ENCODE data around the gene TRPM3. TPM values are rescaled to one million over a fixed set of nuclear protein-coding genes. Genes with fewer than 3 reads are reported as not detected.

TRPM3 gene
- total RNA-seq, 1 donor from 2014 or later, result not detected

DNA sequence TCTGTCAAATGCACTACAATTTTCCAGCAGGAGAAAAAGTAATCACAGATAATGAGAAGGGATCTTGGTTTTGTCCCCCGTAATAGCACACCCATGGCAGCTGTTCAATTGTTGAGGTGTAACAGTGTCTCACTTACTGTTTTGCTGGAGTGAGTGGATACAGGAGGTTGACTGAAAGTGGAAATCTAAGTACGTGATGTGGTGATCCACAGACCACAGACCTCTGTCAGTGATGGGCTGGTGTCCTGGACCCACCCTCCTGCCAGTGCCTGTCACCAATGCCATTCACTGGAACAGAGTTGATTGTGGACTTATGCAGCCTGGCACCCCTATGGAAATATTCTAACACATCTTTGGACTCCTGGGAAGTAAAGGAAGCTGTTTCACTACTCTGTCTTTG lies 261.7 kb downstream of the TRPM3 start:
- H3K4me1 Mint-ChIP-seq (ENCODE audit: low read depth), result no peaks in the 10 kb centered on the region
- H3K36me3 Mint-ChIP-seq (ENCODE audit: low read depth), result no peaks in the 10 kb centered on the region
- H3K9me3 Mint-ChIP-seq, result no peaks in the 10 kb centered on the region
- H3K4me3 Mint-ChIP-seq (ENCODE audit: low read depth), result no peak overlapping the region
- intact Hi-C loops (cut with micrococcal nuclease), result no loop called here
- DNase-seq (ENCODE audit: low spot score), result no peak
- no peak overlapping the region for H3K27ac Mint-ChIP-seq
- H3K27me3 Mint-ChIP-seq (ENCODE audit: low read depth), result peaks cover 1% of the 10 kb centered on the region

DNA sequence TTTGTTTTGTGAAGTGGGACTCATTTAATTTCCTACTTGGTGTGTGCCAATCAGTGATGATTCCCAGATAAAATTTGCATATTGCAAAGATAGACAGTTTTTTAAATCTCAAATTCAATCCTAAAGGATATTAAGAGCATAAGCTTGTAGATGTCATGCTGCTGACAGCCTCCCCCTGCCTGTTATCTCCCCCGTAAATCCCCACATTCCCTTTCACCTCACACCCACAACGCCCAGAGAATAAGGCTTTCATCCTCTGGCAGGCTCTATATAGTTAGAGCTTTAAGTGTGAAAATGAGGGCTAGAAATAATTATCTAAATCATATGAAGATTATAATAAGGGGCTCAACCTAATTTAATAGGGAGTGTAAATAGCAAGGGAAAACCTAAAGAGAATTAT lies 265.0 kb downstream of the TRPM3 start:
- Mint-ChIP-seq H3K9me3 (no peaks in the 10 kb centered on the region), H3K27ac (no peak overlapping the region), H3K4me3 (ENCODE audit: low read depth) (no peak overlapping the region), H3K36me3 (ENCODE audit: low read depth) (no peaks in the 10 kb centered on the region), H3K27me3 (ENCODE audit: low read depth) (no peaks in the 10 kb centered on the region), H3K4me1 (ENCODE audit: low read depth) (no peaks in the 10 kb centered on the region)
- DNase-seq (ENCODE audit: low spot score), result no peak
- intact Hi-C loops (cut with micrococcal nuclease), result no loop called here

DNA sequence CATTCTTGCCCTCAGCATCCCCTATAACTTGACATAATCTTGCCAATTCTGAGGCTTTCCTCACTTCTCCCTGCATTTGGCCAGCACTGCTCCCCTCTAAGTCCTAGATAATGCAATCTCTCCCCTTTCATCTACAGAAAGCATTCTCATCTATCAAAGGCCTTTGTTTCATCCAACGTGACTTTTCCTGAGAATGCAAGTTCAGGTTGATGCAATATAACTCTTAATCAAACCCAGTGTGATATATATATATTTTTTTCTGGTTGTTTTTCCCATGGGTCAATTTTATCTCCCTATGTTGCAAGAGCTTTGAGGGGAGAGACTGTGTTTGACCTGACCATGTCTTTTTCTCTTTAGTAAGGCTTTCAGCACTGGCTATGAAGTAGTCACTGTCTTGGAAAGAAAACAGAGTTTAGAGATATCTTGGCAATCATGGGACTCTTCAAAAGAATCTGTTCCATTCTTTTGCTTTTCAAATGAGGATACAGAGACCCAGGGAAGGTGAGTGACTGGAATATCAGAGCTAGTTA lies 268.6 kb downstream of the TRPM3 start:
- DNase-seq (ENCODE audit: low spot score), result no peak
- no peak overlapping the region for H3K27ac Mint-ChIP-seq
- no peaks in the 10 kb centered on the region for H3K4me1 Mint-ChIP-seq (ENCODE audit: low read depth)
- no peak overlapping the region for H3K4me3 Mint-ChIP-seq (ENCODE audit: low read depth)
- no peaks in the 10 kb centered on the region for H3K27me3 Mint-ChIP-seq (ENCODE audit: low read depth)
- H3K9me3 Mint-ChIP-seq, result no peaks in the 10 kb centered on the region
- no peaks in the 10 kb centered on the region for H3K36me3 Mint-ChIP-seq (ENCODE audit: low read depth)
- intact Hi-C loops (cut with micrococcal nuclease), result no loop called here

DNA sequence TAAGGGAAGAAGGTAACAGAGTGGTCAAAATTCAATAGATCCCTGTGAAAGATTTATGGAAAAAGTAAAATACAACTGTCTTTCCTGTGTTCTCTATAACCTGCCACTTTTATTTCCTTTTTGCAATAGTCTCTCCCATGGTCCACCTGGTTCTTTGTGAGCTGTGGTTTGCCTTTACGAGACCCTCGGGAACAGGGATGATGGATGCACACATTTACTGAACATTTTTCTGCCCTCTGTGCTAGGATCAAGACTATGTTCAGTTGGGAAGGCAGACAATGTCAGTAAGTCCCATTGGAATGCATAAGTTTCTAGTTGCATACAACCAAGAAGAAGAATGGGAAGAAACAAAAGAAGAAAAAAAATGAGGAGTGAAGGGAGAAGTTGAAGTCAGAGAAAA lies 281.2 kb downstream of the TRPM3 start:
- no peak overlapping the region for H3K4me3 Mint-ChIP-seq (ENCODE audit: low read depth)
- DNase-seq (ENCODE audit: low spot score), result no peak
- no peaks in the 10 kb centered on the region for H3K4me1 Mint-ChIP-seq (ENCODE audit: low read depth)
- no peak overlapping the region for H3K27ac Mint-ChIP-seq
- H3K27me3 Mint-ChIP-seq (ENCODE audit: low read depth), result no peaks in the 10 kb centered on the region
- H3K9me3 Mint-ChIP-seq, result no peaks in the 10 kb centered on the region
- no peaks in the 10 kb centered on the region for H3K36me3 Mint-ChIP-seq (ENCODE audit: low read depth)
- intact Hi-C loops (cut with micrococcal nuclease), result no loop called here

DNA sequence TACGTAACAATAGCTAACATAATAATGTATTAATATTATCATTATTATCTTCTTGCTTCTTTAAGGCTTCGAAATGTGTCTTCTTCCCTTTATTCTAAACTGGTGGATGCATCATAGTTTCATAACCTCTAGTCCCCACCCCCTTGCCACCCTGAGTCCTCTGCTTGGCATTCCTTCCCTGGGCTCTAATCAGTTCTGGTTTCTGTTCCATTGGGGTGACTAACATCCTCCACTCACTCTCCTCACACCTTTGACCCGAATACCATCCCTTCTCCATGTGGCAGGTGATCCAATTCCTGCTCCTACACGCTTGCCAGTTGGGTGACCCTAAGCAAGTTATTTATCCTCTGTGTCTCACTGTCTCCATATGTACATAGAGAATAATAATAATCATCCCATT lies 286.1 kb downstream of the TRPM3 start:
- intact Hi-C loops (cut with micrococcal nuclease), result no loop called here
- Mint-ChIP-seq H3K4me1 (ENCODE audit: low read depth) (no peaks in the 10 kb centered on the region), H3K27ac (no peak overlapping the region), H3K27me3 (ENCODE audit: low read depth) (no peaks in the 10 kb centered on the region), H3K4me3 (ENCODE audit: low read depth) (no peak overlapping the region), H3K36me3 (ENCODE audit: low read depth) (no peaks in the 10 kb centered on the region), H3K9me3 (no peaks in the 10 kb centered on the region)
- no peak for DNase-seq (ENCODE audit: low spot score)

DNA sequence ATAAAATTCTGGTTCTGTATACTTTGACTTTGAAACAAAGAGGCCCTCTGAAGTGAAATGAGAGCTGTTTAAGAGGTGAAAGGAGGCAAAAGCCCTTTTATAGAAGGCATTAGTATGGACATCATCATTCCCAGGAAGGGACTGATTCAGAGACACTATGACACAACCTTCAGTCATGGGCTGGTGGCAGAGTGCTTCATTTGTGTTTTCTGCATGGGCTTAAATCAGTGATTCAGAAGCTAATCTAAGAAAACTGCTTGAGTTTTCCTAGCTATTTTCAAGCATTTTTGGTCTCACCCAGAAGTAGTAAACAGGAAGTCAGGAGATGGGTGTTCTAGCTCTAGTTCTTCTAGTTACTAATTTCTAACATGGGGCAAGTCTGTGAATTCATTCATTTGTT lies 288.9 kb downstream of the TRPM3 start:
- no peak overlapping the region for H3K27ac Mint-ChIP-seq
- H3K4me1 Mint-ChIP-seq (ENCODE audit: low read depth), result no peaks in the 10 kb centered on the region
- no peak overlapping the region for H3K4me3 Mint-ChIP-seq (ENCODE audit: low read depth)
- intact Hi-C loops (cut with micrococcal nuclease), result no loop called here
- no peaks in the 10 kb centered on the region for H3K9me3 Mint-ChIP-seq
- peaks cover 4% of the 10 kb centered on the region for H3K27me3 Mint-ChIP-seq (ENCODE audit: low read depth)
- H3K36me3 Mint-ChIP-seq (ENCODE audit: low read depth), result no peaks in the 10 kb centered on the region
- no peak for DNase-seq (ENCODE audit: low spot score)

DNA sequence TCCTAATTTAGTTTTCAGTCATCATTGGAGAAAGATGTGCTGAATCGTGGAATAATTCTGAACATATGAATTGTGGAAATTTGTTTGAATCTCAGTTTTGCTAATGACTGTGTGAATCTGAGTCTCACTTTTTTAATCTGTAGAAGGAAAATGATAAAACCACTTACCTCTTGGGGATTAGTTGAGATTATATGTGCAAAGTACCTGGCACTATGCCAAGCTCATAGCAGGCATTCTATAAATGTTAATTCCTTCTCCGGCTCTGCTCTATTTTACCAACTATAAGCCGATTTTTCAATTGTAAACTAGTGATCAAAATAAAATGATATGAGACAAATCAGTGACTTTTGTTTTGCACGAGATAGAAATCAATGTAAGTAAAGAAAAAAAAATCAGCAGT lies 290.8 kb downstream of the TRPM3 start:
- Mint-ChIP-seq H3K9me3 (no peaks in the 10 kb centered on the region), H3K27me3 (ENCODE audit: low read depth) (peaks cover 4% of the 10 kb centered on the region), H3K27ac (no peak overlapping the region), H3K4me1 (ENCODE audit: low read depth) (no peaks in the 10 kb centered on the region), H3K36me3 (ENCODE audit: low read depth) (no peaks in the 10 kb centered on the region), H3K4me3 (ENCODE audit: low read depth) (no peak overlapping the region)
- intact Hi-C loops (cut with micrococcal nuclease), result no loop called here
- DNase-seq (ENCODE audit: low spot score), result no peak

DNA sequence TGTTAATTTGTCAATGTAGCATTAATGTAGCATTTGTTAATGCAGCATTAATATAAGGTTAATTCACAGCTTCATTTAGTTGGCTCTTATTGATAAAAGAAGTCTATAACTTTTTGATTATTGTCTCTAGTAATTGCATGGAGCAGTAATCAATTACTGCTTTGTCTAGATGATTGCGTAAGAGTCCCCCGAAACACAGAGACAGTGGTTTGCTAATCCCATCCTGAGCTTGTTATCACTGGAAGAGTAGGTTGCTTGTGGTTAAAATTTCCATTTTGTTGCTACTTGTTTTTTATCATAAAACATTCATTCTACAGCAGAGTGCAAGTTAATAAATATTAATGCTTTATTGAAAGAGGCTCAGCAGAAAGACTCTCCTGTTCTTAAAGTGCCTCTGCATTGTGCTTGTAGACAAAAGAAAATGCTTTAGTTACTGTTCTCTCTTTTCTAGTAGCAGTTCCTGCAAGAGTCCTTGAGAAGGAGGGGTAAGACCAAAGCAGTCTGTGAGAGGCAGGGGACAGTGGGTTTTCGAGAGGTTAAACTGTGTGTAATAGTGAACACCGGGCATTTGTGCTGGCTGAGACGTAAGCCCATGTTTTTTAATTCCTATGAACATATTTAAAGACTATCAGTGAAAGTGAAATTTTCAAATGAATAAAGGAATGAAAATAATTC lies 291.7 kb downstream of the TRPM3 start:
- DNase-seq (ENCODE audit: low spot score), result no peak
- intact Hi-C loops (cut with micrococcal nuclease), result no loop called here
- Mint-ChIP-seq H3K36me3 (ENCODE audit: low read depth) (no peaks in the 10 kb centered on the region), H3K27me3 (ENCODE audit: low read depth) (peaks cover 4% of the 10 kb centered on the region), H3K4me3 (ENCODE audit: low read depth) (no peak overlapping the region), H3K27ac (no peak overlapping the region), H3K9me3 (no peaks in the 10 kb centered on the region), H3K4me1 (ENCODE audit: low read depth) (no peaks in the 10 kb centered on the region)

DNA sequence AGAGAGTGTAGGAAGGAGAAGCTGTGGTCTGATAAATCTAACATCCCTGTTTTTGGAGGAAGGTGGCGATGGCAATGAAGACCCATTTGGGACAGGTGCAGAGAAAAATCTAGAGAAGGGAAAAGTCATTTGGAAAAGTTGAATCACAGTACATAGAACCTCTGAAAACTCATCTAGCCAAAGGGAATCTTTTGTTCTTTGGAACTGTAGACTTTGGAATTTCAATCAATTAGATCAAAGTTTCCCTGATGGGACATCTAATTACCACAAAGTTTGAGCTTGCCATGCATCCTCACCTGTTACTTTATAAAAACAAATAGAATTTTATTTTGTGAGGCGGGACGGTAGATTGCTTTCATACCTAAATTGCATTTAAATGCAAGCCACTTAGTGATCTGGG lies 294.9 kb downstream of the TRPM3 start:
- no peak for DNase-seq (ENCODE audit: low spot score)
- Mint-ChIP-seq H3K4me1 (ENCODE audit: low read depth) (no peaks in the 10 kb centered on the region), H3K36me3 (ENCODE audit: low read depth) (no peaks in the 10 kb centered on the region), H3K4me3 (ENCODE audit: low read depth) (no peak overlapping the region), H3K27ac (no peak overlapping the region), H3K9me3 (no peaks in the 10 kb centered on the region), H3K27me3 (ENCODE audit: low read depth) (peaks cover 4% of the 10 kb centered on the region)
- intact Hi-C loops (cut with micrococcal nuclease), result no loop called here

DNA sequence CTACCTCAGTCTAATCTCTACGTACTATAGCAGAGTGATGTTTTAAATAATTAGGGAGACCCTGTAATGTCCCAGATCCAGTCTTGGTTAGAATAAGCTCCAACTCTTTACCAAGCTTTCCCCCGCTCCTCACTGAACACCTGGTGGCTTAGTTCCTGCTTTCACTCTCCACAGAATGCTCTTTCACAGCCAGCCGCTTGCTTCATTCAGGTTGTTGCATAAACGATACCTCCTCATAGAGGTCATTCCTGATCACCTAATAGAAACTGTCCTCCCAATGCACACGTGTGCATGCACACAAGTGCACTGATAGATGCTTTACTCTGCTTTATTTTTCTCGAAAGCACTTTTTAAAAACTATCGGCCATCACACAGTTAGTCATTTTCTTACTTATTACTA lies 298.1 kb downstream of the TRPM3 start:
- Mint-ChIP-seq H3K4me3 (ENCODE audit: low read depth) (no peak overlapping the region), H3K9me3 (no peaks in the 10 kb centered on the region), H3K4me1 (ENCODE audit: low read depth) (no peaks in the 10 kb centered on the region), H3K36me3 (ENCODE audit: low read depth) (no peaks in the 10 kb centered on the region), H3K27ac (no peak overlapping the region), H3K27me3 (ENCODE audit: low read depth) (no peaks in the 10 kb centered on the region)
- DNase-seq (ENCODE audit: low spot score), result no peak
- intact Hi-C loops (cut with micrococcal nuclease), result no loop called here

DNA sequence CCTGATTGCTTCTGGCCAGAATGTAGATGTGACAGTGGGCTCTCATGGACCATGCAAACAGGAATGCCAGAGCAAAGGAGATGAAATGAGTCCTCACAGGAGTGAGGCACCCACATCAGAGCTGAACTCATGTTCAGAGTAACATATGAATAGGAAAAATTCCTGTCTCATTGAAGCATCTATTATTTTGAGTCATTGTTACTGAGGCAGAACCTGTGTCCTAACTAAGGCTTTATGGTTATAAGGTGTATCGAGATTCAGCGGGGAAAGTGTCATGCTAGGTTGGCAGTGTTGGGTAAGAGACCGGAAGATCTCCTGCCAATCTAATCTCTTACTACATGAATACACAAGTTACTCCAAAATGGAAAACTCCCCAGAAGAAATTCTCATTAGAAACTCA lies 304.1 kb downstream of the TRPM3 start:
- Mint-ChIP-seq H3K27me3 (ENCODE audit: low read depth) (no peaks in the 10 kb centered on the region), H3K27ac (no peak overlapping the region), H3K9me3 (no peaks in the 10 kb centered on the region), H3K36me3 (ENCODE audit: low read depth) (no peaks in the 10 kb centered on the region), H3K4me1 (ENCODE audit: low read depth) (no peaks in the 10 kb centered on the region), H3K4me3 (ENCODE audit: low read depth) (no peak overlapping the region)
- DNase-seq (ENCODE audit: low spot score), result no peak
- intact Hi-C loops (cut with micrococcal nuclease), result no loop called here

DNA sequence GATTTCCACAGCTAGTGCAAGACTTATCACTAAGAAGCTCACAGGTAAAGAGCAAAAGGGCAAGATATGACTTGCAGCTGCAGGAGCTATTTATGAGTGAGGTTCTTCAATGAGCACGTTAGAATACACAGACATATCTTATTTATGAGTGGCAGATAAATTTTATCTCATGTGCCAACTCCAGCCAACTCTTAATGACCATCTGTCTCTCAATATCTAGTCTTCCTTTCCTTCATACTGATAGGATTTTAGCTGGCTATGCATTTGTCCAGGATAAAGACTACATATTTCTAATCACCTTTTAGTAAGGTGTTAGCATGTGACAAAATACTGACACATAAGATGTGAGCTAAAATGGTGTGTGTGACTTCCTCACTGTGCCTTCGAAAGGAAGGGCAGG lies 304.5 kb downstream of the TRPM3 start:
- no peaks in the 10 kb centered on the region for H3K36me3 Mint-ChIP-seq (ENCODE audit: low read depth)
- no peaks in the 10 kb centered on the region for H3K27me3 Mint-ChIP-seq (ENCODE audit: low read depth)
- DNase-seq (ENCODE audit: low spot score), result no peak
- intact Hi-C loops (cut with micrococcal nuclease), result no loop called here
- H3K4me3 Mint-ChIP-seq (ENCODE audit: low read depth), result no peak overlapping the region
- H3K9me3 Mint-ChIP-seq, result no peaks in the 10 kb centered on the region
- no peak overlapping the region for H3K27ac Mint-ChIP-seq
- H3K4me1 Mint-ChIP-seq (ENCODE audit: low read depth), result no peaks in the 10 kb centered on the region

DNA sequence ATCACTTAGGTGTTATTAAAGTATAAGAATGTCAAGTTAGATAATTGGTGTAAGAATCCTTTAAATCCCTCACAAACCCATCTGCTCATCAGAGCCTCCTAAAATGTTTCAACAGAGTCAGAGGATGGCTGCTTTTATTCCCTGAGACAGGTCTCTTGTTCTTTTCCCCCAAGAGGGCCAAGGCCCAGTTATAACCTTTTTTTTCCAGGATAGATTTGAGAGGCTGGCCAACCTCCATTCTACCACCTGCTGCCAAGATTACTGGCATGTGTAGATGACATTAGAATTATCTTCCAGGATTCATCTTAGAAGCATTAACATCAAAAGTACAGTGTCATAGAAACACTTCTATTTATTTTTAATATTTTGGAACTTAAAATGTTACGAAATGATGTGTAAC lies 305.1 kb downstream of the TRPM3 start:
- H3K36me3 Mint-ChIP-seq (ENCODE audit: low read depth), result no peaks in the 10 kb centered on the region
- H3K9me3 Mint-ChIP-seq, result no peaks in the 10 kb centered on the region
- H3K4me1 Mint-ChIP-seq (ENCODE audit: low read depth), result no peaks in the 10 kb centered on the region
- H3K27ac Mint-ChIP-seq, result no peak overlapping the region
- no peak overlapping the region for H3K4me3 Mint-ChIP-seq (ENCODE audit: low read depth)
- no peaks in the 10 kb centered on the region for H3K27me3 Mint-ChIP-seq (ENCODE audit: low read depth)
- no peak for DNase-seq (ENCODE audit: low spot score)
- intact Hi-C loops (cut with micrococcal nuclease), result no loop called here

DNA sequence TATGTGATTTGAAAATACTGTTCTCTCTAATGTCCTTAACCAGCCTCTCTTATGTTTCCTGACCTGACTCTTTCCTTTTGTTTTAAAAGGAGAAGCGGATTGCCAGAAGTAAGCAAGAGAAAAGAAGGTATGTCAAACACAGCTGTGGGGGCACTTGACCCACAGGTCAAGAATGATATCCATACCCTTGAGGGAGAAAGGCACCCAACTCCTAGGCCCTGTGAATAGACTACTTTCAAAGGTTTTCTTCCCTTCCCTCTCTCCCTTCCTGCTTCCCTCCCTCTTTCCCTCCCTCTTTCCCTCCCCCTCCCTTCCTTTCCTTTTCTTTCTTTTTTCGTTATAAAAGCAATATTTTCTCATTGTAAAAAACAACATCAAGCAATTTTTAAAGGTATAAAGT lies 306.8 kb downstream of the TRPM3 start:
- no peaks in the 10 kb centered on the region for H3K9me3 Mint-ChIP-seq
- H3K27me3 Mint-ChIP-seq (ENCODE audit: low read depth), result no peaks in the 10 kb centered on the region
- intact Hi-C loops (cut with micrococcal nuclease), result no loop called here
- no peaks in the 10 kb centered on the region for H3K36me3 Mint-ChIP-seq (ENCODE audit: low read depth)
- H3K4me1 Mint-ChIP-seq (ENCODE audit: low read depth), result no peaks in the 10 kb centered on the region
- H3K27ac Mint-ChIP-seq, result no peak overlapping the region
- H3K4me3 Mint-ChIP-seq (ENCODE audit: low read depth), result no peak overlapping the region
- no peak for DNase-seq (ENCODE audit: low spot score)

Measured in activated T-helper 2 cell treated with anti-CD3 and anti-CD28 coated beads, Interferon-gamma antibody, Interleukin-2, Interleukin-4, amounts not matched to agents 10 μg/mL and 5 μg/mL and 100 μg/mL, durations not matched to agents 14 hours and 24 hours and 36 hours (primary cell).